HEK293 (cell line): ENCODE results near the gene TH.

Experiments
- GFI1B ChIP-seq: fragments of 450-650 bp; formaldehyde crosslinking; IDR thresholded peaks from 2 replicates; pipeline ENCODE4 v1.5.1; 2016; ENCODE audit warnings: missing biosample characterization, missing genetic modification characterization
- ZNF76 ChIP-seq: fragments of 450-650 bp; formaldehyde crosslinking; IDR thresholded peaks from 2 replicates; pipeline ENCODE4; 2016; ENCODE audit warnings: low read depth, missing biosample characterization, missing genetic modification characterization, borderline replicate concordance

DNA sequence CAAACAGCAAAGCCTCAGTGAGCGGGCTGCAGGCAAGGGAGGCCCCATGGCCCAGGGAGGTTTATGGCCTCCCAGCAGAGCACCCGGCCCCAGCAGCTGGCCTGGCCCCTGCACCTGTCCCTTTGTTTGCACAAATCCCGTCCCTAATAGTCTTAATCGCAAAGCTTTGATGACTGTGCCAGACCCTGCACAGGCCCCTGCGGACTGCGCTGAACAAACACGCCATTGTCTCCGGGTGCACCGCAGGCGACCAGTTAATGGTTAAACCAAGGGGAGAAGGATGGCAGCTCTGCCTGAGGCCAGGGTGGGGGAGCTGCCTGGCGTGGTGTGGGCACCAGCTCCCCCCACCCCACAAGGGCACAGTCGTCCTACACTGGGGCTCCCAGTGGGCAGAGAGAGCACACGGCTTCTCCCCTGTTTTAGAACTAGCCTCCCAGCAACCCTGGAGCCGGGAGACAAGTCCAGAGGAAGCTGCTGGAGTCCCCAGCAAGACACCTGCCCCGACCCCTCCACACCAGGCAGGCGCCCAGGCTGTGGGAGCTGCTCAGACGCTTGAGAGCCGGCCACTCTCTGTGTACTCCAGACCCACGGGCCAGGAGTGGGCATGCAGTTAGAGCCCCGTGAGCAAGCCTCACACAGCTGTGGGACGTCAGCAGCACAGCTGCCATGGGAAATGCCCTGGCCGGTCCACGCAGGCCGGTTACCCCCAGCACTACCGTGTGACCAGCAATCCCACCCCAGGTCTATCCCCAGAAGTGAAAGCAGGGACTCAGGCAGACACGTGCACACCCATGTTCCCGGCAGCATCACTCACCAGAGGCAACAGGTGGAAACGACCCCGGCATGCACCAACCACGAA, 39.7 kb upstream of the TH start:
- TF ChIP-seq GFI1B (tag by site-specific recombination) (no peak), ZNF76 (no peak)
